SK-N-SH (cell line): ENCODE measurements around the gene PICALM. TPM values are rescaled to one million over a fixed set of nuclear protein-coding genes. Genes with fewer than 3 reads are reported as not detected.

Source experiments
- CTCF ChIA-PET: fragments of 300-600, 350-600 bp; formaldehyde crosslinking; extraction: SDS; loops from one replicate; lab custom pipeline; 2021; lab: Yijun Ruan, JAX
- POLR2A ChIA-PET: fragments of 350-600 bp; sonication (Branson Sonifier 250); formaldehyde crosslinking; extraction: SDS; loops from one replicate; lab custom pipeline; 2020; ENCODE audit warnings: antibody characterized with exemption, inconsistent platforms; lab: Yijun Ruan, JAX
- DNase-seq: peaks from one replicate; pipeline ENCODE4 v3.0.0; 2012
- H2AFZ ChIP-seq: fragments of 200-600 bp; sonication (generic); 2 replicates; pipeline ENCODE4 v1.8.1; 2016; ENCODE audit warnings: antibody characterized with exemption, mild to moderate bottlenecking, low read depth
- H3F3A ChIP-seq: fragments of 200-600 bp; sonication (generic); replicated peaks from 2 replicates; pipeline ENCODE3; 2016; ENCODE audit warnings: antibody characterized with exemption, mild to moderate bottlenecking; ENCODE audit not compliant: insufficient read depth
- H3K27ac ChIP-seq, 2 experiments: fragments of 200-500 bp in 1 of 2; fragments of 200-600 bp in 1 of 2; sonication (Bioruptor generic) in 1 of 2; sonication (generic), shearing (Covaris generic) in 1 of 2; 2 replicates each; pipeline versions ENCODE4 v1.5.1 to v1.6.1; 2014 to 2016; ENCODE audit warnings: low read depth in 2 of 2, inconsistent platforms in 1 of 2, low read length in 1 of 2, mild to moderate bottlenecking in 1 of 2, mixed read lengths in 1 of 2
- H3K27me3 ChIP-seq: fragments of 200-600 bp; sonication (generic), shearing (Covaris generic); 2 replicates; pipeline ENCODE4 v1.6.1; 2016; ENCODE audit warnings: mixed run types; ENCODE audit not compliant: insufficient read depth
- H3K36me3 ChIP-seq, 2 experiments: fragments of 200-500 bp in 1 of 2; fragments of 200-600 bp in 1 of 2; sonication (Bioruptor generic) in 1 of 2; sonication (generic) in 1 of 2; replicated peaks in 1 of 2; 2 replicates each; pipeline versions ENCODE3 to v1.5.1; 2014 to 2016; ENCODE audit warnings: low read length in 1 of 2, mild to moderate bottlenecking in 1 of 2; ENCODE audit not compliant: insufficient read depth in 2 of 2, control insufficient read depth in 1 of 2
- H3K4me1 ChIP-seq, 2 experiments: fragments of 200-500 bp in 1 of 2; fragments of 200-600 bp in 1 of 2; sonication (Bioruptor generic) in 1 of 2; sonication (generic), shearing (Covaris generic) in 1 of 2; 2 replicates each; pipeline versions ENCODE4 v1.5.1 to v1.6.1; 2014 to 2016; ENCODE audit warnings: low read depth in 1 of 2, low read length in 1 of 2, mixed run types in 1 of 2; ENCODE audit not compliant: insufficient read depth in 2 of 2, control insufficient read depth in 1 of 2
- H3K4me2 ChIP-seq: fragments of 200-600 bp; sonication (generic), shearing (Covaris generic); 2 replicates; pipeline ENCODE4 v1.6.1; 2017; ENCODE audit warnings: mixed run types
- H3K4me3 ChIP-seq, 2 experiments: fragments of 200-500 bp in 1 of 2; fragments of 200-600 bp in 1 of 2; sonication (Bioruptor generic) in 1 of 2; sonication (generic), shearing (Covaris generic) in 1 of 2; 2 replicates each; pipeline versions ENCODE4 v1.5.1 to v1.8.1; 2014 to 2016; ENCODE audit warnings: low read depth in 2 of 2, inconsistent platforms in 1 of 2, low read length in 1 of 2, mild to moderate bottlenecking in 1 of 2, mixed read lengths in 1 of 2, moderate library complexity in 1 of 2
- H3K79me2 ChIP-seq: fragments of 200-600 bp; sonication (generic); 2 replicates; pipeline ENCODE4 v1.8.1; 2017; ENCODE audit warnings: mild to moderate bottlenecking; ENCODE audit not compliant: insufficient read depth
- H3K9ac ChIP-seq: fragments of 200-600 bp; sonication (generic); 2 replicates; pipeline ENCODE4 v1.6.1; 2017; ENCODE audit warnings: mixed run types
- H3K9me2 ChIP-seq: fragments of 200-600 bp; sonication (generic); 2 replicates; pipeline ENCODE4 v1.6.1; 2017; ENCODE audit warnings: mixed run types
- H3K9me3 ChIP-seq: fragments of 200-600 bp; sonication (generic); 2 replicates; pipeline ENCODE4 v1.6.1; 2017; ENCODE audit warnings: mixed run types, mild to moderate bottlenecking, moderate library complexity
- H4K20me1 ChIP-seq: fragments of 200-600 bp; sonication (generic); 2 replicates; pipeline ENCODE4 v1.6.1; 2017; ENCODE audit warnings: mild to moderate bottlenecking, mixed run types; ENCODE audit not compliant: insufficient read depth
- EZH2phosphoT487 ChIP-seq: fragments of 200-600 bp; sonication (generic); IDR thresholded peaks from 2 replicates; pipeline ENCODE4 v1.6.1; 2017; ENCODE audit warnings: low read depth, mixed run types, mild to moderate bottlenecking, antibody characterized with exemption, moderate library complexity, borderline replicate concordance
- FOXM1 ChIP-seq: IDR thresholded peaks from 2 replicates; pipeline ENCODE4 v1.4.0; 2012; ENCODE audit warnings: low read depth, mild to moderate bottlenecking
- GATA2 ChIP-seq: sonication (generic); formaldehyde crosslinking; IDR thresholded peaks from 2 replicates; pipeline ENCODE4 v1.5.0; 2020; ENCODE audit warnings: mild to moderate bottlenecking, missing genetic modification reagents
- IRF3 ChIP-seq: fragments of 150-350 bp; IDR thresholded peaks from 2 replicates; pipeline ENCODE4 v1.6.1; 2016; ENCODE audit warnings: mild to moderate bottlenecking, low read depth, low read length
- MEF2A ChIP-seq: IDR thresholded peaks from 2 replicates; pipeline ENCODE4 v1.4.0; 2012; ENCODE audit warnings: low read depth, borderline replicate concordance
- NFIC ChIP-seq: IDR thresholded peaks from 2 replicates; pipeline ENCODE4 v1.4.0; 2012; ENCODE audit warnings: borderline replicate concordance
- PBX3 ChIP-seq: IDR thresholded peaks from 2 replicates; pipeline ENCODE4; 2012
- RCOR1 ChIP-seq: fragments of 150-350 bp; IDR thresholded peaks from 2 replicates; pipeline ENCODE4 v1.6.1; 2017; ENCODE audit warnings: antibody characterized with exemption, low read length
- REST ChIP-seq: IDR thresholded peaks from 2 replicates; pipeline ENCODE4 v1.6.1; 2012; ENCODE audit warnings: mild to moderate bottlenecking, low read depth, low read length, moderate library complexity
- SIN3A ChIP-seq: IDR thresholded peaks from 2 replicates; pipeline ENCODE4 v1.6.1; 2012; ENCODE audit warnings: low read depth, mild to moderate bottlenecking, low read length, moderate library complexity, borderline replicate concordance
- USF2 ChIP-seq: fragments of 150-350 bp; IDR thresholded peaks from 2 replicates; pipeline ENCODE4 v1.6.1; 2017; ENCODE audit warnings: antibody characterized with exemption, low read length, low read depth, borderline replicate concordance
- ZBTB33 ChIP-seq: IDR thresholded peaks from 2 replicates; pipeline ENCODE4 v1.4.0; 2012; ENCODE audit warnings: low read depth, borderline replicate concordance
- WGBS: methylation state at CpG from one replicate; pipeline ENCODE4 v1.1.6; 2017; ENCODE audit warnings: low lambda C conversion rate; 5-methylcytosine and 5-hydroxymethylcytosine counted together
- polyA plus RNA-seq, 3 experiments: library from polyadenylated mRNA; depleted of rRNA; stranded (reverse); fragments of >200 nt; gene quantifications; 2 replicates each; pipeline ENCODE4 v1.2.3, GENCODE V29; 2012
- TF ChIP-seq, protein P1 (sequence below): fragments of 200-600 bp; sonication (generic); IDR thresholded peaks from 2 replicates; pipeline ENCODE4 v1.6.1; 2017; ENCODE audit warnings: antibody characterized with exemption, mild to moderate bottlenecking, moderate library complexity

The PICALM gene
- polyA plus RNA-seq, 1 of the 3 experiments (the other 2 are of a cell fraction): 103 TPM

GRCh38 chr11:85934596-85935169 lies 134.2 kb downstream of the PICALM start:
- H3K9me3 ChIP-seq: no peaks in the 10 kb centered on the region
- 81% methylated on average over 34 of the region's 47 CpGs for WGBS
- no peaks in the 10 kb centered on the region for H3K27me3 ChIP-seq
- no peaks in the 10 kb centered on the region for H3K36me3 ChIP-seq
- H2AFZ ChIP-seq: no peak overlapping the region
- H3K4me2 ChIP-seq: no peak overlapping the region
- no peaks in the 10 kb centered on the region for H3K79me2 ChIP-seq
- no peak overlapping the region for H3K27ac ChIP-seq
- H3K9ac ChIP-seq: no peak overlapping the region
- TF ChIP-seq PBX3 (no peak), NFIC (no peak), ZBTB33 (no peak), FOXM1 (no peak), SIN3A (no peak), REST (no peak)
- ChIA-PET CTCF (no interaction called here), POLR2A (no interaction called here)
- H3F3A ChIP-seq: no peaks in the 10 kb centered on the region
- no peaks in the 10 kb centered on the region for H3K4me1 ChIP-seq
- H4K20me1 ChIP-seq: no peaks in the 10 kb centered on the region
- no peak overlapping the region for H3K4me3 ChIP-seq
- no peak for DNase-seq
- no peaks in the 10 kb centered on the region for H3K9me2 ChIP-seq

DNA sequence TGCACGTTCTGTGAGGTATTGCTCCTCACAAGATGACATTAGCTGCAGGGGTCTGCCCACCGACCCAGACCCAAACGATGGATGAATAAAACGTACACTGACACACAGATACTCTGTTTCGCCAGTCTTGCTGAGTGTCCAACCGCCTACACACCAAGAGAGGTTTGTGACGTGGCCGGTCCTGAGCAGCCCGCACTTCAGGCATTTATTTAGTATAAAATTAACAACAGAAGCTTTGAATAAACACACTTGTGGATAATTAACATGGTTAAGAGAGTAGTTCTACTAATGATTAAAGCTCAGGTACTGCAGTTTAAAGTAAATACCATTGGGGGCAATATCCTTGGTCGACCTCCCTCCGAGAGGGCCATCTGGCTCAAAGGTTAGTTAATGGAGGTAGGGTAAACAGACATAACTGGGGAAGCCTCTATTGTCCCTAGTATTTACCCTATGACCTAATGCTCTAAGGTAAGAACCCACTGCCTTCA lies 138.0 kb downstream of the PICALM start:
- H3K9me3 ChIP-seq: peaks cover 6% of the 10 kb centered on the region; the same call in 1 of the 2 replicates
- no peaks in the 10 kb centered on the region for H3F3A ChIP-seq
- WGBS: 40% methylated on average over 10 of the region's 11 CpGs
- H3K36me3 ChIP-seq: no peaks in the 10 kb centered on the region
- POLR2A ChIA-PET: no interaction called here
- CTCF ChIA-PET: interaction anchor here (0.5 to 0.6 kb wide), 2 partner anchors 11 to 100 kb away, joined by 3 to 4 read pairs; no protein-coding TSS in a partner anchor
- H3K27ac ChIP-seq: no peak overlapping the region
- H4K20me1 ChIP-seq: no peaks in the 10 kb centered on the region
- no peaks in the 10 kb centered on the region for H3K4me1 ChIP-seq
- H3K9ac ChIP-seq: no peak overlapping the region
- H3K27me3 ChIP-seq: no peaks in the 10 kb centered on the region
- no peak overlapping the region for H2AFZ ChIP-seq
- no peaks in the 10 kb centered on the region for H3K79me2 ChIP-seq
- H3K4me2 ChIP-seq: no peak overlapping the region
- no peaks in the 10 kb centered on the region for H3K9me2 ChIP-seq
- no peak for DNase-seq
- no peak overlapping the region for H3K4me3 ChIP-seq
- TF ChIP-seq, protein P1, sequence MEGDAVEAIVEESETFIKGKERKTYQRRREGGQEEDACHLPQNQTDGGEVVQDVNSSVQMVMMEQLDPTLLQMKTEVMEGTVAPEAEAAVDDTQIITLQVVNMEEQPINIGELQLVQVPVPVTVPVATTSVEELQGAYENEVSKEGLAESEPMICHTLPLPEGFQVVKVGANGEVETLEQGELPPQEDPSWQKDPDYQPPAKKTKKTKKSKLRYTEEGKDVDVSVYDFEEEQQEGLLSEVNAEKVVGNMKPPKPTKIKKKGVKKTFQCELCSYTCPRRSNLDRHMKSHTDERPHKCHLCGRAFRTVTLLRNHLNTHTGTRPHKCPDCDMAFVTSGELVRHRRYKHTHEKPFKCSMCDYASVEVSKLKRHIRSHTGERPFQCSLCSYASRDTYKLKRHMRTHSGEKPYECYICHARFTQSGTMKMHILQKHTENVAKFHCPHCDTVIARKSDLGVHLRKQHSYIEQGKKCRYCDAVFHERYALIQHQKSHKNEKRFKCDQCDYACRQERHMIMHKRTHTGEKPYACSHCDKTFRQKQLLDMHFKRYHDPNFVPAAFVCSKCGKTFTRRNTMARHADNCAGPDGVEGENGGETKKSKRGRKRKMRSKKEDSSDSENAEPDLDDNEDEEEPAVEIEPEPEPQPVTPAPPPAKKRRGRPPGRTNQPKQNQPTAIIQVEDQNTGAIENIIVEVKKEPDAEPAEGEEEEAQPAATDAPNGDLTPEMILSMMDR: no peak
- TF ChIP-seq USF2 (no peak), RCOR1 (no peak), NFIC (no peak), MEF2A (no peak), EZH2phosphoT487 (no peak), GATA2 (CRISPR knock-in tag) (no peak), IRF3 (no peak)
